H1 (cell line): ENCODE results near the gene LIPC. TPM values are rescaled to one million over a fixed set of nuclear protein-coding genes. Genes with fewer than 3 reads are reported as not detected.

Experiments
- CTCF ChIA-PET: fragments of 300-600 bp; sonication (Branson Sonifier 250); formaldehyde crosslinking; loops from one replicate; lab custom pipeline; 2021; ENCODE audit not compliant: partially characterized antibody; lab: Charles Lee
- POLR2A ChIA-PET: fragments of 300-600 bp; sonication (Branson Sonifier 250); formaldehyde crosslinking; loops from one replicate; lab custom pipeline; 2021; ENCODE audit warnings: inconsistent platforms; ENCODE audit not compliant: partially characterized antibody; lab: Charles Lee
- DNase-seq, 2 experiments: peaks; one replicate each; pipeline versions ENCODE4 v3.0.0 to v3.0.0-alpha.2; 2010 to 2022; ENCODE audit warnings: low spot score in 2 of 2, low read depth in 1 of 2, mixed read lengths in 1 of 2
- FAIRE-seq: peaks from 2 replicates; lab custom pipeline; 2011; peaks lifted over from hg19 to GRCh38; lab: Jason Lieb, UNC
- H2AFZ ChIP-seq: 2 replicates; pipeline ENCODE4 v1.8.1; 2012; ENCODE audit warnings: low read length, inconsistent platforms
- H2AK5ac ChIP-seq: 2 replicates; pipeline ENCODE4 v1.6.1; 2013; ENCODE audit warnings: low read depth, low read length
- H2BK120ac ChIP-seq: replicated peaks from 2 replicates; pipeline ENCODE3; 2013; ENCODE audit warnings: low read depth, low read length, inconsistent platforms
- H2BK12ac ChIP-seq: 2 replicates; pipeline ENCODE4 v1.6.1; 2013; ENCODE audit warnings: low read depth, low read length
- H2BK15ac ChIP-seq: 2 replicates; pipeline ENCODE4 v1.6.1; 2013; ENCODE audit warnings: low read length
- H2BK20ac ChIP-seq: 2 replicates; pipeline ENCODE4 v1.6.1; 2013; ENCODE audit warnings: low read length
- H2BK5ac ChIP-seq: 2 replicates; pipeline ENCODE4 v1.6.1; 2013; ENCODE audit warnings: low read depth, low read length
- H3K14ac ChIP-seq: 2 replicates; pipeline ENCODE4 v1.6.1; 2013; ENCODE audit warnings: inconsistent platforms; ENCODE audit not compliant: insufficient read length
- H3K18ac ChIP-seq: 2 replicates; pipeline ENCODE4 v1.6.1; 2013; ENCODE audit warnings: low read length; ENCODE audit errors: extremely low read depth
- H3K23ac ChIP-seq: 2 replicates; pipeline ENCODE4 v1.6.1; 2013; ENCODE audit warnings: inconsistent platforms; ENCODE audit not compliant: insufficient read length
- H3K23me2 ChIP-seq: 2 replicates; pipeline ENCODE4 v1.6.1; 2013; ENCODE audit warnings: low read depth, low read length
- H3K27ac ChIP-seq: 2 replicates; pipeline ENCODE4 v1.6.1; 2011; ENCODE audit warnings: low read depth, low read length, inconsistent platforms
- H3K27me3 ChIP-seq, 4 experiments: replicated peaks in 1 of 4; 1 replicate in 1 of 4; 2 replicates in 3 of 4; pipeline versions ENCODE4 v1.6.1 to v1.8.1; 2011 to 2013; ENCODE audit warnings: low read length in 3 of 4, mild to moderate bottlenecking in 3 of 4, inconsistent platforms in 2 of 4, mixed read lengths in 2 of 4, moderate library complexity in 1 of 4; ENCODE audit not compliant: control insufficient read depth in 3 of 4, insufficient read depth in 3 of 4; ENCODE audit errors: extremely low read depth in 1 of 4
- H3K36me3 ChIP-seq, 4 experiments: 2 replicates each; pipeline versions ENCODE4 v1.6.1 to v1.8.1; 2011 to 2013; ENCODE audit warnings: mild to moderate bottlenecking in 4 of 4, low read length in 3 of 4, moderate library complexity in 2 of 4, control low read depth in 1 of 4, inconsistent platforms in 1 of 4; ENCODE audit not compliant: insufficient read depth in 4 of 4, control insufficient read depth in 2 of 4
- H3K4ac ChIP-seq: replicated peaks from 2 replicates; pipeline ENCODE3; 2013; ENCODE audit warnings: low read length, low read depth, mixed read lengths, inconsistent platforms; ENCODE audit not compliant: insufficient read length
- H3K4me1 ChIP-seq, 4 experiments: replicated peaks in 1 of 4; 1 replicate in 1 of 4; 2 replicates in 3 of 4; pipeline versions ENCODE4 v1.6.1 to v1.8.1; 2011 to 2013; ENCODE audit warnings: low read length in 3 of 4, inconsistent platforms in 2 of 4, mixed read lengths in 1 of 4; ENCODE audit not compliant: insufficient read depth in 4 of 4, control insufficient read depth in 3 of 4
- H3K4me2 ChIP-seq, 2 experiments: 2 replicates each; pipeline versions ENCODE4 v1.6.1 to v1.8.1; 2011 to 2013; ENCODE audit warnings: low read depth in 2 of 2, low read length in 2 of 2, control low read depth in 1 of 2, inconsistent platforms in 1 of 2, mild to moderate bottlenecking in 1 of 2; ENCODE audit not compliant: insufficient read depth in 1 of 2
- H3K4me3 ChIP-seq, 4 experiments: fragments of 200-600, 300-600 bp in 1 of 4; sonication (generic), shearing (Covaris generic), sonication (Bioruptor Twin) in 1 of 4; 2 replicates each; pipeline versions ENCODE4 v1.5.1 to v1.8.1; 2011 to 2016; ENCODE audit warnings: low read length in 4 of 4, low read depth in 3 of 4, control low read depth in 2 of 4, inconsistent platforms in 2 of 4, mild to moderate bottlenecking in 2 of 4, mixed read lengths in 1 of 4, moderate library complexity in 1 of 4; ENCODE audit not compliant: insufficient read depth in 2 of 4; ENCODE audit errors: extremely low read depth in 1 of 4
- H3K56ac ChIP-seq: replicated peaks from 2 replicates; pipeline ENCODE3; 2013; ENCODE audit warnings: low read depth, mild to moderate bottlenecking, mixed read lengths, low read length, inconsistent platforms; ENCODE audit not compliant: insufficient read length
- H3K79me1 ChIP-seq: 2 replicates; pipeline ENCODE4 v1.6.1; 2013; ENCODE audit warnings: low read depth, low read length, control low read depth
- H3K79me2 ChIP-seq, 2 experiments: 2 replicates each; pipeline versions ENCODE4 v1.6.1 to v1.8.1; 2012 to 2013; ENCODE audit warnings: low read length in 2 of 2, mild to moderate bottlenecking in 2 of 2, inconsistent platforms in 1 of 2; ENCODE audit not compliant: insufficient read depth in 2 of 2, control insufficient read depth in 1 of 2
- H3K9ac ChIP-seq, 4 experiments: replicated peaks in 1 of 4; 1 replicate in 1 of 4; 2 replicates in 3 of 4; pipeline versions ENCODE4 v1.6.1 to v1.8.1; 2011 to 2013; ENCODE audit warnings: low read depth in 3 of 4, low read length in 3 of 4, control low read depth in 2 of 4, mild to moderate bottlenecking in 2 of 4, moderate library complexity in 2 of 4, inconsistent platforms in 1 of 4; ENCODE audit errors: extremely low read depth in 1 of 4
- H3K9me3 ChIP-seq, 2 experiments: 2 replicates each; pipeline versions ENCODE4 v1.6.1 to v1.8.1; 2012 to 2013; ENCODE audit warnings: mild to moderate bottlenecking in 2 of 2, moderate library complexity in 2 of 2, control low read depth in 1 of 2, inconsistent platforms in 1 of 2, low read depth in 1 of 2, low read length in 1 of 2, mixed read lengths in 1 of 2; ENCODE audit not compliant: insufficient read depth in 2 of 2
- H4K20me1 ChIP-seq, 2 experiments: replicated peaks in 1 of 2; 2 replicates each; pipeline versions ENCODE3 to v1.8.1; 2011 to 2013; ENCODE audit warnings: inconsistent platforms in 2 of 2, low read length in 2 of 2, mild to moderate bottlenecking in 1 of 2; ENCODE audit not compliant: insufficient read depth in 2 of 2, control insufficient read depth in 1 of 2
- H4K5ac ChIP-seq: 2 replicates; pipeline ENCODE4 v1.6.1; 2013; ENCODE audit warnings: low read length, low read depth, mixed read lengths, inconsistent platforms; ENCODE audit not compliant: insufficient read length
- H4K8ac ChIP-seq: 2 replicates; pipeline ENCODE4 v1.8.0; 2013; ENCODE audit warnings: mild to moderate bottlenecking, moderate library complexity, low read length, inconsistent platforms; ENCODE audit not compliant: insufficient read depth; ENCODE audit errors: extremely low read depth
- H4K91ac ChIP-seq: replicated peaks from 2 replicates; pipeline ENCODE3; 2013; ENCODE audit warnings: low read length, mixed read lengths, inconsistent platforms; ENCODE audit not compliant: insufficient read length
- BCL11A ChIP-seq, 2 experiments: IDR thresholded peaks; one replicate each; pipeline ENCODE4 v1.6.1; 2011; ENCODE audit warnings: low read depth in 2 of 2, low read length in 2 of 2, mild to moderate bottlenecking in 2 of 2
- EGR1 ChIP-seq: IDR thresholded peaks from 2 replicates; pipeline ENCODE4 v1.6.1; 2011; ENCODE audit warnings: low read depth, low read length, borderline replicate concordance
- USF2 ChIP-seq: IDR thresholded peaks from 2 replicates; pipeline ENCODE4 v1.6.1; 2011; ENCODE audit warnings: low read length, improper control_type of control experiment
- WGBS, 2 experiments: shearing (Covaris generic) in 1 of 2; methylation state at CpG; one replicate each; pipeline versions ENCODE4 v1.1.6 to v1.1.7; 2013 to 2015; ENCODE audit warnings: low lambda C conversion rate in 2 of 2, mixed read lengths in 2 of 2, inconsistent platforms in 1 of 2, low coverage in 1 of 2, missing lambda C conversion rate in 1 of 2; ENCODE audit not compliant: insufficient replicate concordance in 2 of 2, insufficient coverage in 1 of 2, insufficient read length in 1 of 2; ENCODE audit errors: extremely low coverage in 1 of 2, missing lambda C conversion rate in 1 of 2; 5-methylcytosine and 5-hydroxymethylcytosine counted together
- polyA plus RNA-seq, 7 experiments: library from polyadenylated mRNA; depleted of rRNA in 3 of 7; stranded (reverse) in 5 of 7; unstranded in 2 of 7; fragments of >200 nt in 5 of 7; fragments of 200-250 nt in 2 of 7; gene quantifications; 1 replicate in 5 of 7; 2 replicates in 1 of 7; 4 replicates in 1 of 7; pipeline versions ENCODE4 v1.2.1 to v1.2.3, GENCODE V29; 2011 to 2013; ENCODE audit warnings: missing spikeins in 2 of 7, mixed read lengths in 2 of 7
- total RNA-seq: library from RNA; stranded (reverse); fragmentation: NEBNext Ultra II Directional; extraction: Animal tissue kit (Norgen Biotek cat#: 25700); gene quantifications from 2 replicates; pipeline ENCODE4 v1.2.1, GENCODE V29; 2021

LIPC gene
- total and polyA plus RNA-seq, 2 of the 8 experiments (the other 6 are each of a cell fraction or from before 2014, with no cell fraction given) = not detected

GRCh38 chr15:58463815-58464650, 32.2 kb downstream of the LIPC start:
- Histone ChIP-seq H2BK15ac (no peak overlapping the region), H2BK20ac (no peak overlapping the region), H4K8ac (no peak overlapping the region), H3K23ac (no peak overlapping the region), H2BK120ac (no peak overlapping the region), H4K5ac (no peak overlapping the region), H3K79me1 (no peaks in the 10 kb centered on the region), H3K27me3 (no peaks in the 10 kb centered on the region; a peak in 1 of 7 replicates), H3K4me1 (no peaks in the 10 kb centered on the region), H2BK12ac (no peak overlapping the region), H3K9ac (no peak overlapping the region), H2AFZ (no peak overlapping the region), H3K18ac (no peak overlapping the region), H4K91ac (no peak overlapping the region), H3K4me2 (no peak overlapping the region), H3K4me3 (no peak overlapping the region), H3K79me2 (no peaks in the 10 kb centered on the region), H3K27ac (no peak overlapping the region), H3K56ac (no peak overlapping the region), H4K20me1 (no peaks in the 10 kb centered on the region), H3K4ac (no peak overlapping the region), H3K36me3 (no peaks in the 10 kb centered on the region), H2BK5ac (no peak overlapping the region), H3K14ac (no peak overlapping the region), H3K9me3 (no peaks in the 10 kb centered on the region; a peak in 1 of 4 replicates), H3K23me2 (no peaks in the 10 kb centered on the region), H2AK5ac (no peak overlapping the region)
- DNase-seq (no peak), FAIRE-seq (no peak)
- TF ChIP-seq EGR1 (no peak), BCL11A (IDR thresholded peaks at IDR 0.05; ENCODE audit: low read depth in 2 of 2, low read length in 2 of 2) (no peak), USF2 (no peak)
- WGBS, 2 experiments = 86% methylated on average over 6 of the region's 6 CpGs; no CpG with 5 or more reads in 1 of the 2 experiments
- ChIA-PET CTCF (interaction anchor here (1.0 kb wide), 1 partner anchor 12 kb away, joined by 3 read pairs; no protein-coding TSS in a partner anchor), POLR2A (no interaction called here)
